HG03575 (cell line): ENCODE results near the gene C1QTNF8.

ENCODE experiments used
- ATAC-seq: cut with Tn5 transposase; IDR thresholded peaks from one replicate; pipeline ENCODE4 v1.9.1; 2021; ENCODE audit not compliant: unreplicated experiment, insufficient number of reproducible peaks, low FRiP score; ENCODE audit errors: extremely low read depth

The C1QTNF8 gene

GRCh38 chr16:1096169-1097082, at the start of gene C1QTNF8:
Gene C1QTNF8 (minus strand): TSS chr16:1096244. CDS start chr16:1094922, 1,322 bp downstream.
- no peak for ATAC-seq

GRCh38 chr16:1145383-1146100, 49.5 kb upstream of the C1QTNF8 start:
- ATAC-seq: no peak

GRCh38 chr16:1144476-1145382, 48.7 kb upstream of the C1QTNF8 start:
- no peak for ATAC-seq

GRCh38 chr16:1143761-1144450, 47.9 kb upstream of the C1QTNF8 start:
- ATAC-seq: no peak

- ATAC-seq: no peak
Observed at GRCh38 chr16:1142911-1143310, 46.9 kb upstream of the C1QTNF8 start.

- no peak for ATAC-seq
Observed at GRCh38 chr16:1141716-1142115, 45.7 kb upstream of the C1QTNF8 start.

GRCh38 chr16:1141191-1141590, 45.1 kb upstream of the C1QTNF8 start:
- ATAC-seq: no peak

- no peak for ATAC-seq
Observed at GRCh38 chr16:1140582-1141162, 44.6 kb upstream of the C1QTNF8 start.

- no peak for ATAC-seq
Observed at GRCh38 chr16:1137604-1138003, 41.6 kb upstream of the C1QTNF8 start.

GRCh38 chr16:1135459-1135825, 39.4 kb upstream of the C1QTNF8 start:
- ATAC-seq: no peak

GRCh38 chr16:1134776-1135458, 38.9 kb upstream of the C1QTNF8 start:
- ATAC-seq: no peak

GRCh38 chr16:1133810-1134520, 37.9 kb upstream of the C1QTNF8 start:
- ATAC-seq: no peak

GRCh38 chr16:1133271-1133670, 37.2 kb upstream of the C1QTNF8 start:
- ATAC-seq: no peak

GRCh38 chr16:1132431-1132830, 36.4 kb upstream of the C1QTNF8 start:
- no peak for ATAC-seq

- ATAC-seq: no peak
Observed at GRCh38 chr16:1131378-1131994, 35.4 kb upstream of the C1QTNF8 start.

- ATAC-seq: no peak
Observed at GRCh38 chr16:1130382-1130781, 34.3 kb upstream of the C1QTNF8 start.
